ENCODE measurements around the gene MCRIP1.

The MCRIP1 gene

DNA sequence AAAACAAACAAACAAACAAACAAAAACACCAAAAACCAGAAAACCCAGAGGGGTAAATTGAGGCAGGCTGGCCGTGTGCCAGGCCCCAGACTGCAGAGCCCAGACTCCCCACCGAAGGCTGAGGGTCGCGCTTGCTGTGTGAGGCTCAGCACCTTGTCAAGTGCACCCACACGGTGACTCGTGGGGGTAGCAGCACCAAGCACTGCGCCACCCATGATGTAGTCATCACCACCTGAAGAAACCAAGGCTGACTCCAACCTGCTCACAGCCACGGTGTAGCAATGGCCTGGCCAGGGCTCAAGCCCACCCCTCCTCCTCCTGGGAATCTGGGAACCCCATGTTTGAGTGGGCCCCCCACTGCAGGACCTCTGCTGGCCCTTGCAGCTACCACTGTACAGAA, 11.9 kb downstream of the MCRIP1 start:
- no peak overlapping the region for H3K4me2 ChIP-seq (ENCODE audit: low read length)

DNA sequence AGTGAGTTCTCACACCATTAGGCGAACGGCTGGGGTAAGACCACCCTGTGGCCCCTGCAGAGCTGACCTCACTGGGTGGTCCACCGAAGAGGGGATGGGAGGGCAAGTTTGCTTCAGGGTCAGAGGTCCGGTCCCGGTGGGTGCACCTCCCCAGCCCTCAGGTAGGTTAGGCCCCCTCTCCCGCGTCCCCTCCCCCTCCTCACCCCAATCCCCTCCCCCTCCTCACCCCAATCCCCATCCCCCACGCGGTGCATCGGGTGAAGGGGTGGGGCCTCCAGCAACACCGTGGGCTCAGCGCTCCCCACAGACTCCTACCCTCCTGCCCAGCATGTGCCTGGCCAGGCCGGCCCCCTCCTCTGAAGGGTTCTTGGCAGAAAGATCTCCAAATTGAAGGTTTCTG, 13.4 kb downstream of the MCRIP1 start:
- Histone ChIP-seq H3K4me1 (ENCODE audit: insufficient read depth, low read length, severe bottlenecking) (no peaks in the 10 kb centered on the region), H3K4me3 (ENCODE audit: low read depth, low read length, poor library complexity, severe bottlenecking) (no peak overlapping the region), H3K9me3 (ENCODE audit: low read length) (no peaks in the 10 kb centered on the region), H3K79me2 (ENCODE audit: insufficient read depth, low read length) (no peaks in the 10 kb centered on the region), H3F3A (ENCODE audit: insufficient read depth, low read length) (no peaks in the 10 kb centered on the region), H3K36me3 (ENCODE audit: insufficient read depth, low read length) (no peaks in the 10 kb centered on the region), H3K4me2 (ENCODE audit: low read length) (no peak overlapping the region), H3K9me2 (ENCODE audit: low read depth, low read length) (no peaks in the 10 kb centered on the region), H4K20me1 (ENCODE audit: insufficient read depth, low read length) (no peaks in the 10 kb centered on the region), H3K27ac (ENCODE audit: low read depth, low read length, poor library complexity, severe bottlenecking) (no peak overlapping the region), H3K9ac (ENCODE audit: low read length) (no peak overlapping the region), H2AFZ (ENCODE audit: low read length) (no peak overlapping the region), H3K27me3 (ENCODE audit: insufficient read depth, low read length) (peaks cover 4% of the 10 kb centered on the region; the same call in 1 of the 2 replicates)
- TF ChIP-seq, protein P1, sequence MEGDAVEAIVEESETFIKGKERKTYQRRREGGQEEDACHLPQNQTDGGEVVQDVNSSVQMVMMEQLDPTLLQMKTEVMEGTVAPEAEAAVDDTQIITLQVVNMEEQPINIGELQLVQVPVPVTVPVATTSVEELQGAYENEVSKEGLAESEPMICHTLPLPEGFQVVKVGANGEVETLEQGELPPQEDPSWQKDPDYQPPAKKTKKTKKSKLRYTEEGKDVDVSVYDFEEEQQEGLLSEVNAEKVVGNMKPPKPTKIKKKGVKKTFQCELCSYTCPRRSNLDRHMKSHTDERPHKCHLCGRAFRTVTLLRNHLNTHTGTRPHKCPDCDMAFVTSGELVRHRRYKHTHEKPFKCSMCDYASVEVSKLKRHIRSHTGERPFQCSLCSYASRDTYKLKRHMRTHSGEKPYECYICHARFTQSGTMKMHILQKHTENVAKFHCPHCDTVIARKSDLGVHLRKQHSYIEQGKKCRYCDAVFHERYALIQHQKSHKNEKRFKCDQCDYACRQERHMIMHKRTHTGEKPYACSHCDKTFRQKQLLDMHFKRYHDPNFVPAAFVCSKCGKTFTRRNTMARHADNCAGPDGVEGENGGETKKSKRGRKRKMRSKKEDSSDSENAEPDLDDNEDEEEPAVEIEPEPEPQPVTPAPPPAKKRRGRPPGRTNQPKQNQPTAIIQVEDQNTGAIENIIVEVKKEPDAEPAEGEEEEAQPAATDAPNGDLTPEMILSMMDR (IDR thresholded peaks at IDR 0.05; ENCODE audit: low read length): no peak
- TF ChIP-seq EZH2 (IDR thresholded peaks at IDR 0.05; ENCODE audit: borderline replicate concordance, low read length): no peak

More for the DNA sequence above, 11.9 kb downstream of the MCRIP1 start:
- no peaks in the 10 kb centered on the region for H3F3A ChIP-seq (ENCODE audit: insufficient read depth, low read length)
- H3K9me3 ChIP-seq (ENCODE audit: low read length): no peaks in the 10 kb centered on the region
- no peaks in the 10 kb centered on the region for H3K9me2 ChIP-seq (ENCODE audit: low read depth, low read length)
- peaks cover 4% of the 10 kb centered on the region; the same call in 1 of the 2 replicates for H3K27me3 ChIP-seq (ENCODE audit: insufficient read depth, low read length)
- H3K79me2 ChIP-seq (ENCODE audit: insufficient read depth, low read length): no peaks in the 10 kb centered on the region
- TF ChIP-seq EZH2 (IDR thresholded peaks at IDR 0.05; ENCODE audit: borderline replicate concordance, low read length): no peak
- TF ChIP-seq, protein P1 (IDR thresholded peaks at IDR 0.05; ENCODE audit: low read length): no peak
- no peak overlapping the region for H3K27ac ChIP-seq (ENCODE audit: low read depth, low read length, poor library complexity, severe bottlenecking)
- H3K36me3 ChIP-seq (ENCODE audit: insufficient read depth, low read length): no peaks in the 10 kb centered on the region
- H3K4me3 ChIP-seq (ENCODE audit: low read depth, low read length, poor library complexity, severe bottlenecking): no peak overlapping the region
- H4K20me1 ChIP-seq (ENCODE audit: insufficient read depth, low read length): no peaks in the 10 kb centered on the region
- no peaks in the 10 kb centered on the region for H3K4me1 ChIP-seq (ENCODE audit: insufficient read depth, low read length, severe bottlenecking)
- H2AFZ ChIP-seq (ENCODE audit: low read length): no peak overlapping the region
- no peak overlapping the region for H3K9ac ChIP-seq (ENCODE audit: low read length)

GRCh38 chr17:81817758-81818147, 15.3 kb downstream of the MCRIP1 start:
- Histone ChIP-seq H3K27ac (ENCODE audit: low read depth, low read length, poor library complexity, severe bottlenecking) (no peak overlapping the region), H4K20me1 (ENCODE audit: insufficient read depth, low read length) (no peaks in the 10 kb centered on the region), H3K4me1 (ENCODE audit: insufficient read depth, low read length, severe bottlenecking) (no peaks in the 10 kb centered on the region), H3K36me3 (ENCODE audit: insufficient read depth, low read length) (no peaks in the 10 kb centered on the region), H3K9ac (ENCODE audit: low read length) (no peak overlapping the region), H3K27me3 (ENCODE audit: insufficient read depth, low read length) (peaks cover 4% of the 10 kb centered on the region; the same call in 1 of the 2 replicates), H3K9me3 (ENCODE audit: low read length) (no peaks in the 10 kb centered on the region), H3K4me3 (ENCODE audit: low read depth, low read length, poor library complexity, severe bottlenecking) (no peak overlapping the region), H3K79me2 (ENCODE audit: insufficient read depth, low read length) (no peaks in the 10 kb centered on the region), H3K9me2 (ENCODE audit: low read depth, low read length) (no peaks in the 10 kb centered on the region), H3F3A (ENCODE audit: insufficient read depth, low read length) (no peaks in the 10 kb centered on the region), H3K4me2 (ENCODE audit: low read length) (no peak overlapping the region), H2AFZ (ENCODE audit: low read length) (no peak overlapping the region)
- no peak for TF ChIP-seq EZH2 (IDR thresholded peaks at IDR 0.05; ENCODE audit: borderline replicate concordance, low read length)
- TF ChIP-seq, protein P1 (IDR thresholded peaks at IDR 0.05; ENCODE audit: low read length): no peak

Measured in OCI-LY1 (cell line).